GM12872 (cell line): ENCODE data around the gene LYRM7.

Experiments
- CTCF ChIP-seq: IDR thresholded peaks from 3 replicates; pipeline ENCODE4 v1.5.1; 2011; ENCODE audit warnings: low read depth, mild to moderate bottlenecking, low read length, moderate library complexity; ENCODE audit not compliant: insufficient read depth

Gene LYRM7

GRCh38 chr5:131217791-131218190 lies 47.0 kb downstream of the LYRM7 start:
- TF ChIP-seq CTCF = no peak

- no peak for TF ChIP-seq CTCF
Measured at GRCh38 chr5:131218392-131218791, 47.6 kb downstream of the LYRM7 start.

- no peak for TF ChIP-seq CTCF
Measured at GRCh38 chr5:131220566-131220965, 49.8 kb downstream of the LYRM7 start.

GRCh38 chr5:131221008-131221703 lies 50.4 kb downstream of the LYRM7 start:
- no peak for TF ChIP-seq CTCF

GRCh38 chr5:131221888-131222287 lies 51.1 kb downstream of the LYRM7 start:
- TF ChIP-seq CTCF = no peak

- no peak for TF ChIP-seq CTCF
Measured at GRCh38 chr5:131222731-131223130, 52.0 kb downstream of the LYRM7 start.

GRCh38 chr5:131223751-131224386 lies 53.1 kb downstream of the LYRM7 start:
- TF ChIP-seq CTCF = no peak
